ENCODE measurements around the gene PI4K2A.

The PI4K2A gene

GRCh38 chr10:97721871-97722780 is 81.7 kb downstream of the PI4K2A start:
- H3K4me1 Mint-ChIP-seq: no peaks in the 10 kb centered on the region
- H3K27me3 Mint-ChIP-seq: no peaks in the 10 kb centered on the region
- H3K4me3 Mint-ChIP-seq: no peak overlapping the region
- H3K9me3 Mint-ChIP-seq: no peaks in the 10 kb centered on the region
- H3K27ac Mint-ChIP-seq: no peak overlapping the region
- H3K36me3 Mint-ChIP-seq: no peaks in the 10 kb centered on the region

GRCh38 chr10:97723001-97723400 is 82.5 kb downstream of the PI4K2A start:
- H3K9me3 Mint-ChIP-seq: no peaks in the 10 kb centered on the region
- no peaks in the 10 kb centered on the region for H3K36me3 Mint-ChIP-seq
- no peak overlapping the region for H3K4me3 Mint-ChIP-seq
- no peaks in the 10 kb centered on the region for H3K4me1 Mint-ChIP-seq
- H3K27me3 Mint-ChIP-seq: no peaks in the 10 kb centered on the region
- no peak overlapping the region for H3K27ac Mint-ChIP-seq

- Mint-ChIP-seq H3K27ac (no peak overlapping the region), H3K36me3 (no peaks in the 10 kb centered on the region), H3K4me3 (no peak overlapping the region), H3K27me3 (peaks cover 2% of the 10 kb centered on the region), H3K4me1 (no peaks in the 10 kb centered on the region), H3K9me3 (no peaks in the 10 kb centered on the region)
Observed at GRCh38 chr10:97724341-97724941, 84.0 kb downstream of the PI4K2A start.

Data from activated naive CD4-positive, alpha-beta T cell treated with anti-CD3 and anti-CD28 coated beads, Interleukin-2, amount 50 U/mL, for 24 hours (primary cell).